ENCODE results near the gene SREBF2.

Gene SREBF2

DNA sequence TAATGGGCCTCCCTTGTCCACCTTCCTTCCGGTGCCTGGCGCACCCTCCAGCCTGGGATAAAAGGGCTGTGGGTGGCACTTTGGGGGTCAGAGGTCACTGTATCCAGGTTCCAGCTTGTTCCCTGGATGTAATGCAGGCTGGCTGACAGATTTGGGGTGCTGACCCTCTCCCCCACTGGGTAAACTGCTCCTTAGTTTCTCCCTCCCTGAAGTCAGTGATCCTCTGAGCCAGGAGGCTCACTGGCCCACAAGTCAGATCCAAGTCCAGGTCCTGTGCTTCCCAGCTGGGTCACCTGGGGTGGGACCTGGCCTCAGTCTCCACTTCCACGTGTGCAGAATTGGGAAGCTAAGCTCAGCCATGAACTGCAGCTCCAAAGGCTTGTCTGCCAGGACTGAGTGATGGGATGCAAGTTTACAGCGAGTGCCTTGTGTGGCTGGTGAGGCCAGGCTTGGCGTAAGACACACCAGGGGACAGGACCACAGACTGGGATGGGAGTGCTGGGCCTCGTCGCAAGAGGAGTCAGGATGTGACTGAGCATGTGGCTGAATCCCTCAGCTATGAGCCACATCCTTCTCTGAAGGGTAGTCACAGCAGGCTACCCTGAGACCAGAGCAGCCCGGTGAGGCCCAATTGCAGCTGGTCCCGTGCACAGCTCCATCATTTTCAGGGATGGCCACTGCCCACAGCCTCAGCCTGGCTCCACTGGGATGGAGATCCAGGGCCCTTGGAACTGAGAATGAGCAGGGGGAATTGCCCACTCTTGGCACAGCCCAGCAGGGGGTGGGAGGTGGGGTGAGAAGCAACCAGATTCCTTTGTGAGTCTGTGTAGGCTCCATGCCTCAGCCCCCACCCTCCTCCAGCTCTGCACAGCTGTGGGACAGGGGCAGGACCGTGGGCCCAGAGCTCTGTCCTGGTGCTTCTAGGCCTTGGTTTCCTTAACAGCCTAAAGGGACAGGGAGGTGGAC is 74.8 kb downstream of the SREBF2 start:
- DNase-seq: no peak
- Histone ChIP-seq H3K4me3 (no peak overlapping the region), H3K36me3 (peaks cover 26 to 51% (median 32%) of the 10 kb centered on the region in 3 donors)

DNA sequence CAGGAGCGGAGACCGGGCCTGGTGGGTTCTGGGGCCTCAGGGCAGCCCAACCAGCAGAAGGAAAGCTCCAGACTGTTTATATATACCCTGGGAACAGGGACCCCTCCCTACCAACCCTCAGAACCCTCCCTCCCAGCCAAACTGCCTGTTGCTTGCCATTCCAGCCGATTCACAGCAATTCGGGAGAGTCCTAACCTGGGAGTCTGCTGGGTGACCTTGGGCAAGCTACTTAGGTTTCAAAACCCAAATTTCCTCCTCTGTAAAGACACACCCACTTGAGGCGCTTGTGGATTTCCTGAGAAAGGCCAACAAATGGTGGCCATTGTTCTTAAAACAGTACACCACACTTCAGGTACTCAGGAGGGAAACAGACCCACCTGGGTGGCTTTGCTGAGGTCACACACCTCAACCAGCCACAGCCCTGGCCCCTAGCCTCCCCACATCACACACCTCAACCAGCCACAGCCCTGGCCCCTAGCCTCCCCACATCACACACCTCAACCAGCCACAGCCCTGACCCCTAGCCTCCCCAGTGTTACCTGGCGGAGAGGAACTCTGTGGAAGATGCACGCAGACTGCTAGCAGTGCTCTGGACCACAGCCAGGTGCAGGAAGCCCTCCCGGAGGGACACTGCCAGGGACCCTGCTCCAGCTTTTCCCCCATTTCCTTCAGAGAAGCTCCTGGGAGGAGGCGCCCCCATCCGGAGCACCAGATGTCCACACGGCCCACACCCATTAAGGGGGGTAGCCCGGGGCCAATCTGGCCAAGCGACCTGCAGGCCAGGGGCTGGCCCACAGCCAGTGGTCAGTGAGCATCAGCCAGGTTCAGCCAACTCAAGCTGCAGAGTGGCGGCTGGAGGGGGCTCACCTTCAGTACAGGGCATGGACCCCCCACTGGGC is 75.8 kb downstream of the SREBF2 start:
- Histone ChIP-seq H3K27ac (no peak overlapping the region), H3K4me3 (no peak overlapping the region), H3K9me3 (no peaks in the 10 kb centered on the region), H3K36me3 (peaks cover 19 to 42% (median 23%) of the 10 kb centered on the region in 3 donors), H3K4me1 (peaks cover 0 to 23% (median 19%) of the 10 kb centered on the region in 4 donors), H3K27me3 (peaks cover 8 to 49% of the 10 kb centered on the region in 2 donors)
- TF ChIP-seq, protein P1, sequence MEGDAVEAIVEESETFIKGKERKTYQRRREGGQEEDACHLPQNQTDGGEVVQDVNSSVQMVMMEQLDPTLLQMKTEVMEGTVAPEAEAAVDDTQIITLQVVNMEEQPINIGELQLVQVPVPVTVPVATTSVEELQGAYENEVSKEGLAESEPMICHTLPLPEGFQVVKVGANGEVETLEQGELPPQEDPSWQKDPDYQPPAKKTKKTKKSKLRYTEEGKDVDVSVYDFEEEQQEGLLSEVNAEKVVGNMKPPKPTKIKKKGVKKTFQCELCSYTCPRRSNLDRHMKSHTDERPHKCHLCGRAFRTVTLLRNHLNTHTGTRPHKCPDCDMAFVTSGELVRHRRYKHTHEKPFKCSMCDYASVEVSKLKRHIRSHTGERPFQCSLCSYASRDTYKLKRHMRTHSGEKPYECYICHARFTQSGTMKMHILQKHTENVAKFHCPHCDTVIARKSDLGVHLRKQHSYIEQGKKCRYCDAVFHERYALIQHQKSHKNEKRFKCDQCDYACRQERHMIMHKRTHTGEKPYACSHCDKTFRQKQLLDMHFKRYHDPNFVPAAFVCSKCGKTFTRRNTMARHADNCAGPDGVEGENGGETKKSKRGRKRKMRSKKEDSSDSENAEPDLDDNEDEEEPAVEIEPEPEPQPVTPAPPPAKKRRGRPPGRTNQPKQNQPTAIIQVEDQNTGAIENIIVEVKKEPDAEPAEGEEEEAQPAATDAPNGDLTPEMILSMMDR (IDR thresholded peaks at IDR 0.05): no peak
- intact Hi-C loops (cut with DNase I; ENCODE audit: low total_unique reads): no loop called here
- no peak for DNase-seq

More for the DNA sequence above, 74.8 kb downstream of the SREBF2 start:
- H3K9me3 ChIP-seq: no peaks in the 10 kb centered on the region
- TF ChIP-seq, protein P1 (IDR thresholded peaks at IDR 0.05): no peak
- H3K27me3 ChIP-seq: peaks cover 8 to 40% of the 10 kb centered on the region in 2 donors
- intact Hi-C loops (cut with DNase I; ENCODE audit: low total_unique reads): no loop called here
- no peak overlapping the region for H3K27ac ChIP-seq
- H3K4me1 ChIP-seq: peaks cover 0 to 23% (median 19%) of the 10 kb centered on the region in 4 donors

DNA sequence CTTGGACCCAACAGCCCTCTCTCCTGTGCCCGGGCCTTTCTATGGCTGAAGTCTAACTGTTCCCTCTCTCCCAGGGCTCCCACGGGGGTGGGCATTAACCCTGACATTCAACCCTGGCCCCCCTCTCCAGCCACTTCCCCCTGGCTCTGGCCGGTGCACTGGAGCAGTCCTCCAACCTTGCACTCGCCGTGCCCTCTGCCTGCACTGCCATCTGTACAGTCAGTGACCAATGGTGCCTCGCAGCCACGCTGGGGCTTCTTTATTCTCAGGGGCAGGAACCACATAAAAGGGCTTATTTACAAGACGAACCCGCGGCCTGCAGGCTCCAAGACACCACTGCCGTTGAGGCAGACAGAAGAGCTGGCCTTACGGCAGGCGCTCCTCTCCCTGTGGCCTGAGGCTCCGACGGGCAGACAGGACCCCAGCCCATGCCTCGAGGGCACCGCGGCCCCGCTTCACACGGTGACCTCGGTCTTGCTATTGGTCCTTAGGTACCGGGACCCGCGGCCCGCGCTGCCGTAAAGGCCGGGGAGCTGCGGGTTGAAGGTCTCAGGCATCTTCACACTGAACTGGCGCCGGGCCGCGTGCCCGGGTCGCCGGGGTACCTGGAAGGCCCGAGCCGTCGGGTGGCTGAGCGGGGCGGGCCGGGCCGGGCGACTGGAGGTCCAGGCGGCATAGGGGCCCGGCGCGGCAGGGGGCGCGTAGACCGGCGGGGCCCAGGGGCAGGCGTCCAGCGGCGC is 76.6 kb downstream of the SREBF2 start:
- Histone ChIP-seq H3K36me3 (peaks cover 11 to 33% (median 15%) of the 10 kb centered on the region in 3 donors), H3K27ac (no peak overlapping the region), H3K9me3 (no peaks in the 10 kb centered on the region), H3K4me3 (peak overlapping the region; percentile 21 to 43), H3K4me1 (peaks cover 0 to 31% (median 23%) of the 10 kb centered on the region in 4 donors), H3K27me3 (peaks cover 8 to 57% of the 10 kb centered on the region in 2 donors)
- intact Hi-C loops (cut with DNase I; ENCODE audit: low total_unique reads): no loop called here
- DNase-seq: no peak
- TF ChIP-seq, protein P1 (IDR thresholded peaks at IDR 0.05): no peak

DNA sequence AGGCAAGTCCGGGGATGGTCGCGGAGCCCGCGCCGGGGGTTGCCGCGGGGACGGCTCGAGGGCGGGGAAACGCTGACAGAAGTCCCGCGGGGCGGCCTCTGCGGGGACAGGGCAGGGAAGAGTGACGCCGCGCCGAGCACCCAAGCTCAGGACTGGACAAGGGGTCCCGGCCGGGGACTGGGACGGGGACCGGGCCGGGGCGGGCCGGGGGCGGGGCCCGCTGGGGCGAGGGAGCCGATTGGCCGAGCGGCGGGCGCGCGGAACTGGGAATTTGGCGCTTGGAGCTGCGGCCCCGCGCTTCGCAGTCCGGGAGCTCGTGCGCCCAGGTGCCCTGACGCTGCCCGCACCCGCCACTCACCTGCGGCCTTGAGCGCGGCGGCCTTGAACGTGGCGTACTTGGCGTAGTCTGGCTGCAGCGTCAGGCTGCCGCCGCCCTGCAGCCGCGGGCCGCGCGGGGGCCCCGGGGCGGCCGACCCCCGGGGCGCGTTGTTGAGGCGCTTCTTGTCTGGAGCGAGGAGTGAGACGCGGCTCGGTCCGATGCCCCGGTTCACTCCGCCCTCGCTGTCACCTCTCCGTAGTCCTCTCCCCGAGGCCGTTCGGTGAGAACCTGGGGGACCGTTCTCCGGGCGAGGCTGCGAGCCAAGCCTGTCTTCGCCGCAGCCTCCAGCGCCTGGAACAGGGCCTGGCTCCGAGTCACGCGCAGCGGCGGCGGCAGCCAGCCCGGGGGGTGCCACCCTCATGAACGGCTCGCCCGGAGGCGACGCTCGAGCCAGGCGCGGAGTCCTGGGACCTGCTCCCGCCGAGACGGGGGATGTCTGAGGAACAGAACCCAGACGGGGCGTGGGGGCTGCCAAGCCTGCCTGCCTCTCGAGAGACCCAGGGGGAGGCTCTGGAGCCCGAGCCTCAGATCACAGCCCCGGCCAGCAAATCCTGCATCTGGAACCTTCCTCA is 77.4 kb downstream of the SREBF2 start:
- H3K9me3 ChIP-seq: no peaks in the 10 kb centered on the region
- H3K27me3 ChIP-seq: peaks cover 8 to 66% of the 10 kb centered on the region in 2 donors
- peaks cover 2 to 25% (median 6%) of the 10 kb centered on the region in 3 donors for H3K36me3 ChIP-seq
- intact Hi-C loops (cut with DNase I; ENCODE audit: low total_unique reads): no loop called here
- TF ChIP-seq, protein P1 (IDR thresholded peaks at IDR 0.05): no peak
- H3K27ac ChIP-seq: no peak overlapping the region
- peak overlapping the region; percentile 21 to 43 for H3K4me3 ChIP-seq
- DNase-seq: peak in 1 of 2 donors; percentile 76
- peaks cover 0 to 40% (median 32%) of the 10 kb centered on the region in 4 donors for H3K4me1 ChIP-seq

Measured in tibial artery (tissue), 4 donors.